Right ventricle myocardium inferior (tissue), 1 donor: ENCODE measurements around the gene SLC12A8. TPM values are rescaled to one million over a fixed set of nuclear protein-coding genes. Genes with fewer than 3 reads are reported as not detected.
A peak's percentile ranks its signal among the peaks of the same experiment; 100 is the strongest.

ENCODE experiments used
- ATAC-seq: fragments of 200-7000 bp; cut with Tn5 transposase; one replicate; pipeline ENCODE4 v1.9.1; 2020; ENCODE audit warnings: mild to moderate bottlenecking, moderate library complexity
- DNase-seq: peaks from one replicate; pipeline ENCODE4 v3.0.0; 2021; ENCODE audit errors: missing footprints
- intact Hi-C: fragments of 100-400 bp; cut with DNase I; formaldehyde crosslinking; loops from one replicate; pipeline ENCODE4 v1.11.0; 2022
- total RNA-seq: library from RNA; stranded (reverse); fragmentation: NEBNext Ultra II Directional; extraction: Animal tissue kit (Norgen Biotek cat#: 25700); gene quantifications from one replicate; pipeline ENCODE4 v1.2.1, GENCODE V29; 2021
- donor health status: DM: no; HTN: yes; CAD: no; lungs with severe emphysema.

The SLC12A8 gene
- total RNA-seq, 1 donor from 2014 or later: 0.19 TPM

GRCh38 chr3:125146626-125147490, 65.7 kb downstream of the SLC12A8 start:
- intact Hi-C loops: no loop called here
- DNase-seq: peak; percentile 75
- ATAC-seq: peak; percentile 66

- intact Hi-C loops: no loop called here
- ATAC-seq (no peak), DNase-seq (no peak)
Observed at GRCh38 chr3:125145751-125146475, 66.6 kb downstream of the SLC12A8 start.

- DNase-seq: no peak
- ATAC-seq: no peak
- intact Hi-C loops: loop anchor here (5.0 kb wide), 2 partner anchors 102 to 147 kb away; no protein-coding TSS in a partner anchor
Observed at GRCh38 chr3:125144653-125145314, 67.8 kb downstream of the SLC12A8 start.

- intact Hi-C loops: loop anchor here (5.0 kb wide), 2 partner anchors 102 to 147 kb away; no protein-coding TSS in a partner anchor
- DNase-seq (no peak), ATAC-seq (no peak)
Observed at GRCh38 chr3:125143982-125144652, 68.4 kb downstream of the SLC12A8 start.

GRCh38 chr3:125143538-125143937, 69.0 kb downstream of the SLC12A8 start:
- intact Hi-C loops: loop anchor here (5.0 kb wide), 2 partner anchors 101 to 146 kb away; no protein-coding TSS in a partner anchor
- DNase-seq: no peak
- ATAC-seq: no peak

- no peak for DNase-seq
- intact Hi-C loops: loop anchor here (5.0 kb wide), 2 partner anchors 101 to 146 kb away; no protein-coding TSS in a partner anchor
- no peak for ATAC-seq
Observed at GRCh38 chr3:125142940-125143339, 69.6 kb downstream of the SLC12A8 start.

GRCh38 chr3:125142420-125142778, 70.1 kb downstream of the SLC12A8 start:
- intact Hi-C loops: loop anchor here (5.0 kb wide), 2 partner anchors 100 to 145 kb away; no protein-coding TSS in a partner anchor
- no peak for ATAC-seq
- no peak for DNase-seq

GRCh38 chr3:125141596-125142419, 70.7 kb downstream of the SLC12A8 start:
- ATAC-seq (peak; percentile 74), DNase-seq (peak; percentile 88)
- intact Hi-C loops: loop anchor here (2.0 to 5.0 kb wide), 3 partner anchors 79 to 145 kb away; no protein-coding TSS in a partner anchor

GRCh38 chr3:125140818-125141595, 71.5 kb downstream of the SLC12A8 start:
- ATAC-seq (no peak), DNase-seq (no peak)

GRCh38 chr3:125140011-125140817, 72.3 kb downstream of the SLC12A8 start:
- ATAC-seq (peak; percentile 26), DNase-seq (no peak)

More at GRCh38 chr3:125140818-125141595, 71.5 kb downstream of the SLC12A8 start:
- intact Hi-C loops: loop anchor here (2.0 to 5.0 kb wide), 3 partner anchors 78 to 144 kb away; no protein-coding TSS in a partner anchor

GRCh38 chr3:125139386-125139785, 73.2 kb downstream of the SLC12A8 start:
- no peak for DNase-seq
- intact Hi-C loops: no loop called here
- no peak for ATAC-seq

More at GRCh38 chr3:125140011-125140817, 72.3 kb downstream of the SLC12A8 start:
- intact Hi-C loops: loop anchor here (2.0 to 5.0 kb wide), 3 partner anchors 77 to 143 kb away; no protein-coding TSS in a partner anchor

GRCh38 chr3:125137358-125138033, 75.1 kb downstream of the SLC12A8 start:
- ATAC-seq: no peak
- DNase-seq: no peak
- intact Hi-C loops: no loop called here

- ATAC-seq (no peak), DNase-seq (no peak)
- intact Hi-C loops: no loop called here
Observed at GRCh38 chr3:125136966-125137357, 75.6 kb downstream of the SLC12A8 start.

- DNase-seq: no peak
- intact Hi-C loops: no loop called here
- ATAC-seq: no peak
Observed at GRCh38 chr3:125136515-125136914, 76.0 kb downstream of the SLC12A8 start.

GRCh38 chr3:125134952-125135351, 77.6 kb downstream of the SLC12A8 start:
- intact Hi-C loops: no loop called here
- no peak for DNase-seq
- no peak for ATAC-seq
